ENCODE data around the gene ANKDD1A. TPM values are rescaled to one million over a fixed set of nuclear protein-coding genes. Genes with fewer than 3 reads are reported as not detected.

The ANKDD1A gene
- total and polyA plus RNA-seq, 7 donors: 0.60 to 9.4 (median 6.2) TPM; not detected in 1

DNA sequence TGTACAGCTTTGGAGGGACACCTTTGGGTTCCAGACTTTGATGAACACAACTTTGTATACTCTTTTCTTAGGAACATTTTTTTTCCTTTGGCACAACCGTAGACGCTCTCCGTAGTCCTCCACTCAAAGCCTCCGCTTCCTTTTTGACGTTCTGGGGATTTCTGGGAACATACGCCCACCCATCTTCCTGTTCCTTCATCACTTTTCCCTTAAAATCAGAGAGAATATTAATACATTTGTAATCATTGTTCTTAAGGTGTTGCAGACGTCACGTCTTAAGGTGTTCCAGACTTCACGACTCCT, 78.4 kb downstream of the ANKDD1A start:
- intact Hi-C loops (cut with DNase I): loop anchor here (5.0 to 10.0 kb wide), 3 partner anchors 97 to 255 kb away; partner anchors contain the start of gene PLEKHO2
- 3 to 6% methylated on average over 9 of the region's 9 CpGs for WGBS, 2 donors
- peak overlapping the region; percentile 42 to 100 (median 80) for H3K4me3 ChIP-seq
- TF ChIP-seq, protein P1, sequence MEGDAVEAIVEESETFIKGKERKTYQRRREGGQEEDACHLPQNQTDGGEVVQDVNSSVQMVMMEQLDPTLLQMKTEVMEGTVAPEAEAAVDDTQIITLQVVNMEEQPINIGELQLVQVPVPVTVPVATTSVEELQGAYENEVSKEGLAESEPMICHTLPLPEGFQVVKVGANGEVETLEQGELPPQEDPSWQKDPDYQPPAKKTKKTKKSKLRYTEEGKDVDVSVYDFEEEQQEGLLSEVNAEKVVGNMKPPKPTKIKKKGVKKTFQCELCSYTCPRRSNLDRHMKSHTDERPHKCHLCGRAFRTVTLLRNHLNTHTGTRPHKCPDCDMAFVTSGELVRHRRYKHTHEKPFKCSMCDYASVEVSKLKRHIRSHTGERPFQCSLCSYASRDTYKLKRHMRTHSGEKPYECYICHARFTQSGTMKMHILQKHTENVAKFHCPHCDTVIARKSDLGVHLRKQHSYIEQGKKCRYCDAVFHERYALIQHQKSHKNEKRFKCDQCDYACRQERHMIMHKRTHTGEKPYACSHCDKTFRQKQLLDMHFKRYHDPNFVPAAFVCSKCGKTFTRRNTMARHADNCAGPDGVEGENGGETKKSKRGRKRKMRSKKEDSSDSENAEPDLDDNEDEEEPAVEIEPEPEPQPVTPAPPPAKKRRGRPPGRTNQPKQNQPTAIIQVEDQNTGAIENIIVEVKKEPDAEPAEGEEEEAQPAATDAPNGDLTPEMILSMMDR (IDR thresholded peaks at IDR 0.05): no peak
- TF ChIP-seq POLR2A (IDR thresholded peaks at IDR 0.05) (no peak), POLR2AphosphoS5 (IDR thresholded peaks at IDR 0.05) (no peak), EP300 (IDR thresholded peaks at IDR 0.05) (no peak)
- no peaks in the 10 kb centered on the region for H3K27me3 ChIP-seq
- no peaks in the 10 kb centered on the region for H3K9me3 ChIP-seq
- DNase-seq: no peak
- H3K27ac ChIP-seq: peak overlapping the region; percentile 92 to 99 (median 96)
- no peaks in the 10 kb centered on the region for H3K36me3 ChIP-seq
- peaks cover 0 to 34% (median 23%) of the 10 kb centered on the region in 4 donors for H3K4me1 ChIP-seq

- WGBS, 2 donors: 17 to 56% methylated on average over 2 of the region's 2 CpGs
- Histone ChIP-seq H3K36me3 (no peaks in the 10 kb centered on the region), H3K4me3 (no peak overlapping the region), H3K4me1 (peaks cover 0 to 29% (median 16%) of the 10 kb centered on the region in 4 donors), H3K27me3 (no peaks in the 10 kb centered on the region), H3K27ac (no peak overlapping the region), H3K9me3 (no peaks in the 10 kb centered on the region)
- TF ChIP-seq POLR2A (IDR thresholded peaks at IDR 0.05) (no peak), EP300 (IDR thresholded peaks at IDR 0.05) (no peak), POLR2AphosphoS5 (IDR thresholded peaks at IDR 0.05) (peak in 1 of 4 donors; percentile 7)
- TF ChIP-seq, protein P1 (IDR thresholded peaks at IDR 0.05): no peak
- peak; percentile 72 for DNase-seq
- intact Hi-C loops (cut with DNase I): loop anchor here (5.0 to 10.0 kb wide), 3 partner anchors 96 to 257 kb away; partner anchors contain the start of gene PLEKHO2
Observed at GRCh38 chr15:64991536-64992135, 79.9 kb downstream of the ANKDD1A start.

DNA sequence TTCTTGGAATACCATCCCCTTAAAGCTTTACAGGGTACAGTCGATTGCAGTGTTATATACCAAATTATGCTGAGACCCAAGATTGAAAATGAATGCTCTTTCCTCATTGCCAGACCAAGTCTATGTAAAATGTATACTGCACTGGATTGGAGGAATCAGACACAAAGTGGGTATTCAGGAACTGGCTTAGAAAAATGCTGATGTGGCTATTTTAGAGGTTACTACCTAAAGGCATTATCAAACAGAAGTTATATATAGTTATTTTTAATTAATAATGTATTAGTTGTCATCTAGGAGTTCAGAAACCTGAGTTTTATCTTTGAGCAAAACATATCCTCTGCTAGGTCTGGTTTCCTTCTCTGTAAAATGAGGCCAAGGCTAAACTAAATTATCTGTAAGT, 81.6 kb downstream of the ANKDD1A start:
- H3K4me3 ChIP-seq: no peak overlapping the region
- 49 to 59% methylated on average over 1 of the region's 1 CpG for WGBS, 2 donors
- no peak for DNase-seq
- H3K27ac ChIP-seq: no peak overlapping the region
- no peaks in the 10 kb centered on the region for H3K36me3 ChIP-seq
- TF ChIP-seq, protein P1 (IDR thresholded peaks at IDR 0.05): no peak
- TF ChIP-seq POLR2AphosphoS5 (IDR thresholded peaks at IDR 0.05) (no peak), EP300 (IDR thresholded peaks at IDR 0.05) (no peak), POLR2A (IDR thresholded peaks at IDR 0.05) (no peak)
- no peaks in the 10 kb centered on the region for H3K27me3 ChIP-seq
- H3K4me1 ChIP-seq: peaks cover 0 to 13% (median 7%) of the 10 kb centered on the region in 4 donors
- no peaks in the 10 kb centered on the region for H3K9me3 ChIP-seq
- intact Hi-C loops (cut with DNase I): loop anchor here (5.0 to 10.0 kb wide), 3 partner anchors 94 to 258 kb away; partner anchors contain the start of gene PLEKHO2

GRCh38 chr15:64997066-64997465, 85.4 kb downstream of the ANKDD1A start:
- WGBS, 2 donors: 80 to 82% methylated on average over 5 of the region's 5 CpGs
- H3K4me3 ChIP-seq: no peak overlapping the region
- H3K4me1 ChIP-seq: no peaks in the 10 kb centered on the region
- DNase-seq: no peak
- H3K9me3 ChIP-seq: no peaks in the 10 kb centered on the region
- intact Hi-C loops (cut with DNase I): loop anchor here (10.0 kb wide), 1 partner anchor 262 kb away; no protein-coding TSS in a partner anchor
- TF ChIP-seq EP300 (IDR thresholded peaks at IDR 0.05) (no peak), POLR2AphosphoS5 (IDR thresholded peaks at IDR 0.05) (no peak)
- TF ChIP-seq, protein P1 (IDR thresholded peaks at IDR 0.05): no peak
- H3K36me3 ChIP-seq: peaks cover 0 to 10% (median 0%) of the 10 kb centered on the region in 4 donors
- no peaks in the 10 kb centered on the region for H3K27me3 ChIP-seq
- no peak overlapping the region for H3K27ac ChIP-seq
